ENCODE measurements around the gene NUP98.
"Not testable (repeated sequence)": the region's sequence is repeated elsewhere in the genome, so short reads cannot be mapped to it uniquely, and the experiment has no call there.

The NUP98 gene

DNA sequence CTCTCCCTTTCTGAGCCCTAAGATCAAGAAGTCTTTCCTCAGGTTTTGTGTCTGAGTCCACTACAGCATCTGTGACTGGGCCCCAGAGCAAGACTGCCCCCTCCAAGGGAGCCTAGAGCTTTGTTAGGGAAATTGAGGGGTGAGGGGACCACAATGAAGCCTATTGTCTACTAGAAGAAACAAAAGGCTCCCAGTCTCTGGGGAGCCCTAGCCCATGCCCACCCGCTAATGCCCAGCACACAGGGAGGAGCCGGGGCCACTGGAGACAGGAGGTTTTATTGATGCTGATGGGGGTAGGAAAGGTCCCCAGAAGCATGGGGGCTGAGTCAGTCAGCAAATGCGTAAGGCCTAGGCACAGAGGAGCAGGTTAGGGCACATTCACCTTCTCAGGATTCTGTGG is 29.4 kb upstream of the NUP98 start:
- DNase-seq (ENCODE audit: low spot score): no peak

DNA sequence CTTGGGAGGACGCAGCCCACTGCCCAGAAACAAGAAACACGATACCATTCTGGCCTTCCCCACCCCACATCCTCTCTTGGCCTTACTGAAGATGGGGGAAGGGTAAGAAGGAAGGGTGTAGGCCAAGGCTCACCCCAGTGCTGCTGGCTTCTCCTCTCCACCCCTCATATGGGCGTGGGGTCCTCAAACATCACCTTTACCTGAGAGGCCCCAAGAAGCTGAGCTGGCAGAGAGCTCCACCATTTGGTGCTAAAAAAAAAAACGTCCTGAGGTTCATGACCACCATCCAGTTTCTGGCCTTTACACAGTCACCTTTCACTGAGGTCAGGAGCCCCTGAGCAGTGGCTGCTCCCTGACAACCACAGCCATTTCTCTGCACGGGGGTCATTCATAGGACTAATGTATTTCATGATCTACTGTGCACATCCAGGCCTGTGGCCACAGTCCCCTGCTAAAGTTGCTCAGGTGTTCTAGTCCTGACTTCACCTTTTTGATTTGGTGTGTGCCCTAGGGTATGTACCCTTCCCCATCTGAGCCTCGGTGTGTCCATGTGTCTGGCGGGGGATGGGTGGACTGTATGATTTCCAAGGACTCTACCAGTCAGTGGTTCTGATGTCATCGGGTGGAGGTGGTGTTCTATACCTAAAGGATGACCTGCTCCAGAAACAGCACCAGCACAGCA is 28.3 kb upstream of the NUP98 start:
- no peak for DNase-seq (ENCODE audit: low spot score)

DNA sequence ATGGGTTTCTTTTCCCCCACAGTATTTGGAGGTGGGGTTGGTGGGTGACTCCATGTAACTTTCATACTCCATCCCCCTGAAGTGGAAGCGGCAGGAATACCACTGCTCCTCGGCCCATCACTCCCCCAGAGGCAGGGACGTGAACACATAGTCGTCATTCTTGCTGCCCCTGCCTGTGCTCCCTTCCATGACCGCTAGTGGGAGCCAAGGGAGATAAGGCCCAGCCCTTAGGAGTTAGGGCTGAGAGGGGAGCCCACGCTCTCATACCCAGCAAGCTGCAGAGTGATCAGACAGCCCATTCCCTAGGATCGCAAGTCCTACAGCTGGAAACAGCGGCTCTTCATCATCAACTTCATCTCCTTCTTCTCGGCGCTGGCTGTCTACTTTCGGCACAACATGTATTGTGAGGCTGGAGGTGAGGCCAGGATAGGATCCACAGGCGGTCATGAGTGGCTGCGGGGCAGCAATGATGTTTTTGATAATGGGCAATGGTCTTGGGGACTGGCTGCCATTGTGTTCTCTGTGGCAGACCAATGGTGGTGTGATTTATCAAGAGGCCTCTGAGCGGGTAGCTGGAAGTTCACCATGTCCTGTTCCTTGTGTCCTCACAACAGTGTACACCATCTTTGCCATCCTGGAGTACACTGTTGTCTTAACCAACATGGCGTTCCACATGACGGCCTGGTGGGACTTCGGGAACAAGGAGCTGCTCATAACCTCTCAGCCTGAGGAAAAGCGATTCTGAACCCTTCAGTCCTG is 27.5 kb upstream of the NUP98 start:
- peak; percentile 47 for DNase-seq (ENCODE audit: low spot score)

DNA sequence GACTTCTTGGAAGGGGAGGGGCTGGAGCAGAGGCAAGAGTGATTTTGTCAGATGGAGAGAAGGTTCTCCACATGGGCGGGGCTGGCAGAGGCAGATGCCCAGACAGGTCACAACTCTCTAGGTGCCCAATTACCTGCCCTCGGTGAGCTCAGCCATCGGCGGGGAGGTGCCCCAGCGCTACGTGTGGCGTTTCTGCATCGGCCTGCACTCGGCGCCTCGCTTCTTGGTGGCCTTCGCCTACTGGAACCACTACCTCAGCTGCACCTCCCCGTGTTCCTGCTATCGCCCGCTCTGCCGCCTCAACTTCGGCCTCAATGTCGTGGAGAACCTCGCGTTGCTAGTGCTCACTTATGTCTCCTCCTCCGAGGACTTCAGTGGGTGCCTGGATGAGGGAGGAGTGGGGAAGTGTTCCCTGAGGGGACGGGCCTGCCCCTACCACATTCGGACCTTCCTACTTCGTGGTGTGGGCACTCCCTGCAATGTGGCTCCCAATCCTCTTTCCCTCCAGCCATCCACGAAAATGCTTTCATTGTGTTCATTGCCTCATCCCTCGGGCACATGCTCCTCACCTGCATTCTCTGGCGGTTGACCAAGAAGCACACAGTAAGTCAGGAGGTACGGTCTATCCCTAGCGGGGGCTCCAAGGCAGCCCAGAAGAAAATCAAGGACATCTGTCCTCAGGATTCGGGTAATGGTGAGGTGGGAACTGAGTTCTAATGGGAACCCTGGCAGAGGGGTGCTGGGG is 26.6 kb upstream of the NUP98 start:
- DNase-seq (ENCODE audit: low spot score): no peak

DNA sequence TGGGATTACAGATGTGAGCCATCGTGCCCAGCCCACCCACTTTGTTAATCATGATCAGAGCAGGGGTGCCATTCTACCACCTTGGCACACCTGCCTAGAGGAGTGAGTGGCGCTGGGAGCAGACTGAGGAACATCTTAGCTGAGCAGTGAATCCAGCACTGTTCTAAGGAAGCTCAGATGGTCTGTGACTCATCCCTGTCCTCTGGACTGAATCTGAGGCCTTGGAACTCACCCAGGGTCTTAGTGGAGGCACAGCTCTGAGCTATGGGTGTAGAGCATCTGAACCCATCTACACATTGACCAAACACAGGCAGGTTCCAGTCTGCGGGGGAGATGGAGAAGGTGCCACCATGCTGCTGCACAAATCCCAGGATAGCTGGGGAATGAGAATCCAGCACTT is 25.9 kb upstream of the NUP98 start:
- DNase-seq (ENCODE audit: low spot score): peak; percentile 79

DNA sequence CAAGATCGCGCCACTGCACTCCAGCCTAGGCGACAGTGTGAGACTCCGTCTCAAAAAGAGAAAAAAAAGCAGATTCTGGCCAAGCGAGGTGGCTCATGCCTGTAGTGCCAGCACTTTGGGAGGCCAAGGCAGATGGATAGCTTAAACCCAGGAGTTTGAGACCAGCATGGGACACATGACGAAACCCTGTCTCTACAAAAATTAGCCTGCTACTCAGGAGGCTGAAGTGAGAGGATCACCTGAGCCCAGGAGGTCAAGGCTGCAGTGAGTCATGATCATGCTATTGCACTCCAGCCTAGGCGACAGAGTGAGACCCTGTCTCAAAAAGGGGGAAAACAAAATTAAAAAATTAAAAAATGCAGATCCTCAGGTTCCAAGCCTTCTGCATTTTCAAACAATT is 25.0 kb upstream of the NUP98 start:
- DNase-seq (ENCODE audit: low spot score): no peak

DNA sequence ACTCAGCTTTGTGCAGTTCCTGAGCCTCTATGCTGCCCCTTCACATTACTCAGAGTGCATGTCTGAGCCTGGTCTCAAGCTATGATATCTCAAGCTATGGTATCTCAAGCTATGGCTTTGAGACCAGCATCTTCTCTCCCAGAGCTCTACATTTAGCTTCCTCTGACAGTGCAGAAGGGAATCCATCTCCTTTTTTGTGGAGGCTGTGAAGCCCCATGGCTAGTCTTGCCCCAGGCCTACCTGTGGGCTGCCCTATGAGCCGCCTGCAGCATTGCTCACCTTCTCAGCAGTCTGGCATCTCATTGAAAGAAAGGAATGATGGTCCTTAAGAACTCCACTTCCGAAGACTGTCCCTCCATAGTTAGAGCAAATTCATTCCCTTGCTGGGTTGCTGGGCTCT is 23.6 kb upstream of the NUP98 start:
- DNase-seq (ENCODE audit: low spot score): no peak

DNA sequence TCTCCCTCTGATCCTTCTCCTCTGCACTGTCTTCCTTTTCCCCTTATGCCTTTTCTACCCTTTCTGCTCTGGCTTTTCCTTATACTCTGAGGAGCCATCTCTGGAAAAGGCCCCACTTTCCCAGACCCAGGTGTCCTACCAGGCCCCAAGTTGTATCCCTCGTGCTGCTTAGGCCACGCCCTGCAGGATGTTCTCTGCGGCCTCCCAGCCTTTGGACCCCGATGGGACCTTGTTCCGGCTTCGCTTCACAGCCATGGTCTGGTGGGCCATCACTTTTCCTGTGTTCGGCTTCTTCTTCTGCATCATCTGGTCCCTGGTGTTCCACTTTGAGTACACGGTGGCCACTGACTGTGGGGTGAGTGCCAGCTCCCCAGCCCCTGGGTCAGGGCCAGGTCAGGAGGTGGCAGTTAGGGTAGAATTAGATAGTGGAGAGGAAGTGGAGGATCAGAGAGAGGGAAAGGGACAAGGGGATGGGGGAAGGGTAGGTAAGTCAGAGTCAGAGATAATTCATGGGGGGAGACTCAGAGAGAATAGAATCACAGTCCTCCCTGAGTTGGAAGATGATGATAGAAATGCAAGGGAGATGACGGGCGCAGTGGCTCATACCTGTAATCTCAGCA is 19.9 kb upstream of the NUP98 start:
- no peak for DNase-seq (ENCODE audit: low spot score)

DNA sequence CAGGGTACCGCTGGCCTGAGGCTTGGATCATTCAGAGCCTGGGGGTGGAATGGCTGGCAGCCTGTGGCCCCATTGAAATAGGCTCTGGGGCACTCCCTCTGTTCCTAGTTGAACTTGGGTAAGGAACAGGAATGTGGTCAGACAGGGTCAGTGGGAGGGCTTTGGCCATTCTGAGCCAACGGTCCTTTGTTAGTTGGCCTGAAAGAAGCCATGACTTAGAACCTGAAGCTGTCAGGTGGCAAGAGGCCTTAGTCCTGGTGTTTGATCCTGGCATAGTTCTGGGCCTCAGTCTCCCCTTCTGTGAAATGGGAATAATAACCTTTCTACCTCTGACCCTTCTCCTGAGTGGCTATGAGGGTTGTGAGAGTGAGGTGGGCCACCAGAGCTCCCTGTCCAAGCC is 19.3 kb upstream of the NUP98 start:
- no peak for DNase-seq (ENCODE audit: low spot score)

DNA sequence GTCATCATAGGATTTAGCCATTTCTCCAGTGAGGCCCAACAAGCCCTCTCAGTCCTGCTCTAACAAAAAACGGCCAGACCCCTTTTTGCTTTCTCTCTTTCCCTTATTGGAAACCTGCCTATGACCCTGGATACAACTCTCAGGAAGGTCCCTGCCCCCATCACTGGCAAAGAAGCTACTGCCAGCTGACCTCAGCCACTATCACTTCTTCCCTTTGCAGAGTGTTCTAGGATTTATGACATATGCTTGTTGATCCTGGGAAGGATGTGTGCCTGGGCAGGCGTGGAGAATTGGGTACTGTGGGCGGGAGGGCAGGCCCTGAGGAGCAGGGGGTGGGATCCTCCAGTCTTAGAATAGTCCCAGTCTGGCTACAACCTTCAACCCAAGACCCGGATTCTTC is 18.5 kb upstream of the NUP98 start:
- DNase-seq (ENCODE audit: low spot score): no peak

DNA sequence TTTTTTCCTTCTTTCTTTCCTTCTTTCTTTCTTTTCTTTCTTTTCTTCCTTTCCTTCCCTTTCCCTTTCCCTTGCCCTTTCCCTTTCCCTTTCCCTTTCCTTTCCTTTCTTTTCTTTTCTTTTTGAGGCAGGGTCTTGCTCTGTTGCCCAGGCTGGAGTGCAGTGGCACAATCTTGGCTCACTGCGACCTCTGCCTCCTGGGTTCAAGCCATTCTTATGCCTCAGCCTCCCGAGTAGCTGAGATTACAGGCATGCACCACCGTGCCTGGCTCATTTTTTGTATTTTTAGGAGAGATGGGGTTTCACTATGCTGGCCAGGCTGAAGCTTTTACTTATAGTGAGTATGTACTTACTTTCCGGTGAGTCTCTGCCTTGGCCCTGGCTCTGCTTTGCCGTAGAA is 17.5 kb upstream of the NUP98 start:
- not testable (repeated sequence) for DNase-seq (ENCODE audit: low spot score)

DNA sequence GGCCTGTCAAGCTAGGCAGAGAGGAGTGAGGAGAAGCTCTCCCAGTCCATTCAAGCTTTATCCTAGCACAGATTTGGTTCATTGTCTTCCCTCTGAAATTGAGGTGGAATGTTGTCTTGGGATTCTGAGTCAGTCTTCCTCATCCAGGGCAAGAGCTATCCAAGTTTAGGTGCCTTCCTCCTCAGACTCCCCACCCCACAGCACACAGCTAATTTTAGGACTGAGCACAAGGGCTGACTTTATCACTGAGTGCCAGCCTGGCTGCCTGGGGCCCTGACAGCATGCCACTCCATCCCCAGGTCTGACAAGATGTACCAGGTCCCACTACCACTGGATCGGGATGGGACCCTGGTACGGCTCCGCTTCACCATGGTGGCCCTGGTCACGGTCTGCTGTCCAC is 13.6 kb upstream of the NUP98 start:
- no peak for DNase-seq (ENCODE audit: low spot score)

DNA sequence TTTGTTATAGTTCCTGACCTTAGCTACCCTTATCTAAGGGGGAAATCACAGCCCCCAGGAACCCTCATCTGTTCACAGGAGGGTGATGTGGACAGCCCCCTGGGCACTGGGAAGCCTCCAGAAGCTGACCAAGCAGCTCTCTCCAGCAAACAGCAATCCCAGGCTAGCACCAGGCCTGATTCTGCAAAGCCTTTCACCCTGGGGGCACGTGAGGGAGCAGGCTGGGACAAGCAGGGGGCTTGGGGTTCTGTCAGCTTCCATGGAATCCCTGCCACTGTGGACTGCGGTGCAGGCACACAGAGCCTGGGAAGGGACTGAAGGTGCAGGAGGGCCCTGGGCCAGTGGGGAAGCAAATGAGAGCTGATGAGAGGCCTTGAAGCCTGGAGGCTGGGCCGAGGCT is 13.1 kb upstream of the NUP98 start:
- DNase-seq (ENCODE audit: low spot score): no peak

DNA sequence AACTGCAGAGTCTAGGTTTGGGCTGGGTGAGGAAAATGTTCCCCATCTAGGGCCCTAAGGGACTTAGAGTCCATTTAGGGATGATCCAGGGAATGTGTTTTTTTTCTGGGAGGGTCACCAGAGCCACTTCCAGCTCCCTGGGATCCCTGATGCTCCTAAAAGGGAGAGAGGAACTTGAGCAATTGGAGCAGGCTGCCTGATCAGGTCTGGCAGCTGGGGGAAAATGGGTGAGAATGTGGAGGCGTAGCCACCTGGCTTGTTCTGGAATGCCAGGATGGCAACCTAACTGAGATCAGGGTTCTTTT is 12.2 kb upstream of the NUP98 start:
- DNase-seq (ENCODE audit: low spot score): no peak

DNA sequence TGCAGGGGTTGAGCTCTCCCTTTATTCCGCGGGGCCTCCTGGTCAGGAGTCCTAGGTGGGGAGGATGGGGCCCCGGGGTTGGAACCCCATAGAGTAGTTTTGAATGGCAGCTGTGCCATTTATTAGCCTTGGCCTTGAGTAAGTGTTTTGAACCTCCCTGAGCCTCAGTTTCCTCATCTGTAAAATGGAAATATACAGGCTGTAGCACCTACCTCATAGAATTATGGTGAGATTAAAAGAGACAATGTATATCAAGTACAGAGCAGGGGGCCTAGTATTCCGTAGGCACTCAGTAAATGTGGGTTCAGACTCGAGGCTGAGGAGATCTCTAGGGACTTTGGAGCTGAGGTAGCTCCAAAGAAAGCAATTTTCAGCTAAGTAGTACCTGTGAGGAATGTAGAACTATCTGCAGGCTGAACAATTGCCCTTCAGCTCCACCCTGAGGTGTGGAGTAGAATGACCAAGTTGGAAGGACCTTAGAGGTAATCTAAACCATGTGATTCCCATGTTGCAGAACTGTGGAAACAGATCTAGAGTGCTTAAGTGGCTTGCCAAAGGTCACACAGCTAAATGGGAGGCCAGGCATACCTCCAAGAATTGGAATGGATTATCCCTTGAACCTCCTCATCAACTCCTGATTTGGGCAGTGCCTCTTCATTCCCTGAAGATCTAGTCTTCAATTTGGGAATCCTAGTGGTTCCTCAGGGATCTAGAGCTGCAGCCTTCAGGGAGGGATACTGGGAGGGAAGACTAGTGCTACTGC is 11.7 kb upstream of the NUP98 start:
- DNase-seq (ENCODE audit: low spot score): peak; percentile 82

DNA sequence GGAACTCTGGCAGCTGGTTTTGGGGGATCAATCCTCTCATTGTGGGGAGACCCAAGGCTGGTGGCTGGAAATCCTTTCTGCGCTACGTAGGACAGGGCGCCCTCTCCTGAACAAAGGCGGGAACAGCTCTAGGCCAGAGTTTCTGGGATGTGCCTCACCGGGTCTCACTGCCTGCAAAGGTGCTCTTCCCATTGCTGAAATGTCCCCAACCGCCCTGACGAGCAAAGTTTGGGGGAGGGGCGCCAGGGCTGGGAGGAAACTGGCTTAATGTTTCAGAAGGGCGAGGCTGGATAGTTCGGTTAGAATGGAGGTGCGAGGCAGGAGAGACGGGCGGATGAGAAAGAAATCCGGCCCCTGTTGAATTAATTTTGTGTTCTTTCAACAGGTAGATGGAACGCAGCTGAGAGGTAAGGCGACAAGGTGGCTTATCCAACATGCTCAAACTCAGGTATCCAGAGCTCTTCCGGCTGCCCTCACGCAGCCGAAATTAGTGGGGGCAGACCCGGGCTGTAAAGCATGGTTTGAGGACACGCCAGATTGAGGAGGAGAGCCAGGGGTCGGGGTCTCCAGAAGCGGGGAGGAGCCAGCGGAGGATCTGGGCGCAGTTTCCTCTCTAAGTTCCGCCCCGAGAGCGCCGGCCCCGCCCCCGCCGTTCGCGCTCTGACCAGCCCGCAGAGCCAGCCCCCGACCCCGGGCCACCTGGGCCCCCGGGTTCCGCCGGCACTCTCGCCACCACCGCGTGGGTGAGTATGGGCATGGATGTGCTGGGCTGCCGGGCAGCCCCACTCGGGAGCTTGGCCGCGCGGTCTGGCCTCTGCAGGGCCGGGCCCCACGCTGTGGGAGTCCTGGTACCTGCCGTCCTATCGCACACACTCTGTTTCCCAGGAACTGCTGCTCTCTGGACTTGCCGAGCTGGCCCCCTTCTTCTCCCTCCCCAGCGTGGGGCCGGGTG is 10.8 kb upstream of the NUP98 start, which contains the start of gene PGAP2:
Gene PGAP2 (plus strand): TSS at position 652 of the 952 bp plus-strand sequence. CDS start 2,700 bp downstream, outside the sequence.
- peak; percentile 78 for DNase-seq (ENCODE audit: low spot score)

DNA sequence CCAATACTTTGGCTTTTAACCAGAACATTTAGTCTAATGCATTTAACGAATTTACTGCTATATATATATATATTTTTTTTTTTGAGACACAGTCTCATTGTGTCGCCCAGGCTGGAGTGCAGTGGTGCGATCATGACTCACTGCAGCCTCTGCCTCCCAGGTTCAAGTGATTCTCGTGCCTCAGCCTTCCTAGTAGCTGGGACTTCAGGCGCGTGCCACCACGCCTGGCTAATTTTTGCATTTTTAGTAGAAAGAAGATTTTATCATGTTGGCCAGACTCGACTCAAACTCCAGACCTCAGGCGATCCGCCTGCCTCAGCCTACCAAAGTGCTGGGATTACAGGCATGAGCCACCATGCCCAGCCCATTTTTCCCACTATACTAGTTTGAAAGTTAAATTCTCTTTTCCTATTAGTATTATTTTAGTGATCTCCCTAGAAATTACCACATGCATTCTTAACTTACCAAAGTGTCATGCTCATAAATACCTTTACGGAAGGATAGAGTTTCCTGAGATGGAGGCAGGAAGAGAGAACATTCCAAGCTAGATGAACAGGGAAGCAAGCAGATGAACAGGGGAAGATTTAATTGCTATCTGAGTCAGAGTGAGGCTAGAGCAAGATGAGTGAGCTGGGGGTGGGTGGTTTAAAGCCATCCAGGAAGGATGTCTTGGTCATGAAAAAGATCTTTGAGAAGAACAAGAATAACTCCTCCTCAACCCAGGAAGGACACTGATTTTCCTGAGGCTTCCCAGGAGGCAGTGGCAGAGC is 6.6 kb upstream of the NUP98 start:
- peak; percentile 94 for DNase-seq (ENCODE audit: low spot score)

DNA sequence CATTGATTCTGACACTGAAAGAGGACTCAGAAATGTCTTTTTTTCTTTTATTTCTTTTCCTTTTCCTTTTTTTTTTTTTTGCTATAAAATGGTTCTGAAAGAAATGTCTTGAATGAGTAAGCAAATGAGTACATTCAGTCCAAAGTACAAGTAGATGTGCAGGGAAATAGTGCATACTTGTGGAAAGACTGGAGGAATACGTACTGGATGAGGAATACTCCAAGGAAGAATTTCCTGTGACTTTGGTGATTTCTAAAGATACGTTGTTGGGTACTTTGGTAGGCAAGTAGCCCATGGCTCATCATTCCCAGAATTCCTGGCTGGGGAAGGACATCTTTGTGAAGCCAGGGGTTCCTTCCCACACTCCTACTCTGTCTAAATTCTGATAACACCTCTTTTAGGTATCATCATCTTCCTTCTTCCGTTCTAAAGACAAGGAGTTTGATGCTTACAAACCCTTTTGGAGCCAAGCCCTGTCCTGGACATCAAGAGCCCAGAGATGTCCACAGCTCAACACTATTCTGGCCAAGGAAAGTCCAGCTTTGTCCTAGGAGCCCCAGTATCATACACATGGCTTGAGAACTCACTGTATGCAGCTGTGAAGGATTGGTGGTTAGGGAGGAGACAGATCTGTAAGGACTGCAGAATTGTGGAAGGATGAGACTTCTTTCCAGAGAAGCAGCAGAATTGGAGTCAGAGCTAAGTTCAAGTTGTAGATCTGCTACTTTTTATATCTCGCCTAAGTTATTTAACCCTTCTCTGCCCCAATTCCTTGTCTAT is 4.8 kb upstream of the NUP98 start:
- peak; percentile 82 for DNase-seq (ENCODE audit: low spot score)

DNA sequence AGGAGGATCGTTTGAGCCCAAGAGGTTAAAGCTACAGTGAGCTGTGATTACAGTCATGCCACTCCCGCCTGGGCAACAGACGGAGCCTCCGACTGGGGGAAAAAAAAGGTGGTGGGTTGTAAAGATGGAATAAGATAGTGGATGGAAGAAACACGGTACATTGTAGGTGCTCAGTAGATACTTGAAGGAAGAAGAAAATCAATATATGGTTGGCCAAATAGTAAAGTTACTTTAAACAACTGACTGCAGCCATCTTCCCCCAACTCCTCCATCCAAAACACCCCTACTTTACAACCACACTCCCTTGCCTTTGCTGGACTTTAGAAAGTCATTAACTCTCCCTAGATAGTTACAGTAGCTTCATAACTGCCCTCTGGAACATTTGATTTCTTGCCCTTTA is 2.5 kb upstream of the NUP98 start:
- DNase-seq (ENCODE audit: low spot score): no peak

Data from kidney tubule cell (primary cell).